HG03280 (cell line): ENCODE measurements around the gene SENP5.

Source experiments
- ATAC-seq: cut with Tn5 transposase; IDR thresholded peaks from one replicate; pipeline ENCODE4 v1.9.1; 2021; ENCODE audit warnings: mild to moderate bottlenecking, moderate library complexity; ENCODE audit not compliant: unreplicated experiment

SENP5 gene

GRCh38 chr3:196875258-196875657 is 7.5 kb downstream of the SENP5 start:
- ATAC-seq: no peak

- ATAC-seq: no peak
These were observed 15.6 kb downstream of the SENP5 start for GRCh38 chr3:196883361-196883760.

- no peak for ATAC-seq
These were observed 18.4 kb downstream of the SENP5 start for GRCh38 chr3:196886144-196886543.

GRCh38 chr3:196889844-196890708 is 22.4 kb downstream of the SENP5 start:
- ATAC-seq: no peak

- no peak for ATAC-seq
These were observed 27.0 kb downstream of the SENP5 start for GRCh38 chr3:196894557-196895295.

GRCh38 chr3:196896229-196896628 is 28.5 kb downstream of the SENP5 start:
- ATAC-seq: no peak

GRCh38 chr3:196901768-196902167 is 34.0 kb downstream of the SENP5 start:
- no peak for ATAC-seq

GRCh38 chr3:196902296-196902695 is 34.6 kb downstream of the SENP5 start:
- ATAC-seq: no peak

GRCh38 chr3:196903740-196904139 is 36.0 kb downstream of the SENP5 start:
- ATAC-seq: no peak

GRCh38 chr3:196914866-196915265 is 47.1 kb downstream of the SENP5 start:
- ATAC-seq: no peak

- no peak for ATAC-seq
These were observed 47.7 kb downstream of the SENP5 start for GRCh38 chr3:196915375-196915774.

- ATAC-seq: no peak
These were observed 48.5 kb downstream of the SENP5 start for GRCh38 chr3:196916221-196916620.

- no peak for ATAC-seq
These were observed 49.3 kb downstream of the SENP5 start for GRCh38 chr3:196916995-196917394.

GRCh38 chr3:196918968-196919367 is 51.2 kb downstream of the SENP5 start:
- ATAC-seq: no peak

GRCh38 chr3:196920733-196921132 is 53.0 kb downstream of the SENP5 start:
- no peak for ATAC-seq

- no peak for ATAC-seq
These were observed 60.1 kb downstream of the SENP5 start for GRCh38 chr3:196927571-196928453.

GRCh38 chr3:196931157-196931556 is 63.4 kb downstream of the SENP5 start:
- no peak for ATAC-seq

GRCh38 chr3:196931828-196932587 is 64.3 kb downstream of the SENP5 start:
- no peak for ATAC-seq

- no peak for ATAC-seq
These were observed 64.9 kb downstream of the SENP5 start for GRCh38 chr3:196932600-196932999.

- ATAC-seq: no peak
These were observed 68.6 kb downstream of the SENP5 start for GRCh38 chr3:196936288-196936687.
